AG20443 (cell line): ENCODE results near the gene SCUBE1.

ENCODE experiments used
- DNase-seq: peaks from one replicate; pipeline ENCODE4 v3.0.0; 2012; ENCODE audit warnings: low spot score, mixed read lengths

The SCUBE1 gene

DNA sequence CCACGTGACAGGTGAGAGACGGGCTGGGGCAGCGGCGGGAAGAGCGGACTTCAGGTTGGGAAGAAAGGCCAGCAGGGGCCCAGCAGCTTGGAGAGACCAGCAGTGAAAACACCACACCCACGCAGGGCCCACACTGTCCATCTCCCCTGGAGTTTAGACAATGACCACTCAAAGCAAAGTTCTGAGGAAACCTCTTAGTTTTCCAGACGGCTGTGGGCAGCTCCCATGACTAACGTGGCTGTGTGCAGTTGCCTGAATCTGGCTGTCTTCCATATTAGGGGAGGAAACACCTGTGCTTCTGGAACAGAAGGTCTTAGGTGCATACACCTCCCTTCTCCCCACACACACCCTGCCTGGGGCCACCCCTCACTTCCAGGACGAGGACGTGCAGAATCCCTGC, 85.6 kb downstream of the SCUBE1 start:
- no peak for DNase-seq

- DNase-seq: no peak
Observed at GRCh38 chr22:43256976-43257545, 86.1 kb downstream of the SCUBE1 start.

- DNase-seq: no peak
Observed at GRCh38 chr22:43256569-43256968, 86.6 kb downstream of the SCUBE1 start.

DNA sequence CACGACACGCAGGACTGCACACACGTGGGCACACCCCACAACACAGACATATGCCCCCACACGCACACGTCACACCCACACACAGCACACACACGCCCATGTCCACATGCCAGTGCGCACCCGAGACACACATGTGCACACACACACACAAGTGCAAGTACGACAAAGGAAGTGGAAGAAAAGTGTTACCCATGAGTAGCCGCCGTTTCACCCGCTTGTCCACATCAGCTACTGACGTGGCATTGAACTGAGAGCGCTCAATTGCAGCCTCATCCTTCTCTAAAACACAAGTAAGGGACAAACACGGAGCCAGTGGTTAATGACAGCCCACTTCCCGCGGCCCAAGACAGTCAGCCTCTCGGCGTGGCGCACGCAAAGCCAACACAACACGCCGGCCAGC, 87.9 kb downstream of the SCUBE1 start:
- DNase-seq: no peak

DNA sequence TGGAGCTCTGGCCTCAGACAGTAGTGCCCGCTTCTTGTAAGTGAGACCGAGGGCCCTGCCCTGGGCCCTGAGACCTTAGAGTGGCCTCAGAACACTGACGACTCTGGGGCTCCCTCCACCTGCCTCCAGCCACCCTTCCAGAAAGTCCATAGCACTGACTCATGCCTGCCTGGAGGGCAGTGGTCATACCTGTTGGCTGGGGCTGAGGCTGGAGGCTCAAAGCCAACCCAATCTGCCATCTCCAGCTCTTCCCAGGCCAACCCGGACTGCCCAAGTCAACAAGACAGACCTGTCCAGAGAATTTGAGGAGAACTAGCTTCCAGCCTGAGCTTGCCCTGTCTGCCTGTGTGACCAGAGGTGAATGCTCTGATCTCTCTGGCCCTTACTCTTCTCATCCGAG, 89.3 kb downstream of the SCUBE1 start:
- no peak for DNase-seq

DNA sequence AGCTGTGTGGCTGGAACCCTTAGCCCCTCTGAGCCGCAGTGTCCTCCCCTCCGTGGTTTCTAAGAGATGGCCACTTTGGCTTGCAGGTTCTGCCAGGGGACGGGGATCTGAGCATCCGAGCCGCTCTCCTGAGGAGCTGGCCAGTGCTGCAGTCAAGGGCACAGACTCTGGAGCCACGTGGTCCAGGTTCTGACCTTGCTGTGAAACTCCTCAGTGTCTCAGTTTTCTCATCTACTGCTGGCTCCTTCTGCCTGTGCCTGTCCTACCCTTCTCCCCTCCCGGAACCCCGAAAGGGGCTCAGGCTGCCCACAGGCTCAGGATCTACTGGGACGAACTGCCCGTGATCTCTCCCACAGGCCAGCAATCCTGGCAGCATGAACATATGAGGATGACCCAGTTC, 90.9 kb downstream of the SCUBE1 start:
- no peak for DNase-seq

DNA sequence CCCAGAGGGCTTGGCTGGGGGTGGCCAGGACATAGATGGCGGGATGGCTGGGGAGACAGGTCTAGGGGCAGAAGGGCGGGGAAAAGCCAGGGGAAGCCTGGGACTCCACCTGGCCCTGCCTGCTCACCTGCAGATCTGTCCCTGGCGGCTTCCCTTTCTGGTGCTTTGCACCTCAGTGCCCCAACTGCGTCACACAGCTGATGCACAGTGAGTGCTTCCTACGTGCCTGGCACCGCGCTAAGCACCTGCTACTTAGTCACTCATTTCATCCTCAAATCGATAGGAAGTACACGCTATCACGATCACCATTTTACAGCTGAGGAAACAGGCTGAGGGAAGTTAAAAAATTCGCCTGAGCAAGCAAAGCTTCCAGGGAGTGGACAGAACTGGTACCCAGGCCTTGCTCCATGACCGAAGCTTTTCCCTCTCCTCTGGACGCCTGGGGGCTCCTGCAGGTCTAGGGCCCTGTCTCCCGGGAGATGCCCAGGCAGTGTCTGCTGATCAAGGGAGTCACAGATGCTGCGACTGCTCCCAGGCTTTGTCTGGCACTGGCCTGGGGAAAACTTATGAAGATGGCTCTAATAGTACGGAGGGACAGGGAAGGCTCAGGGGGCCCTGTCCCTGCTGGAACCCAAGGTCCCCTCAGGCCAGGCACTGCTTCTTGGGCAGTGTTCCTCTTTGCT, 93.2 kb downstream of the SCUBE1 start:
- DNase-seq: no peak

GRCh38 chr22:43247546-43248260, 95.5 kb downstream of the SCUBE1 start:
- DNase-seq: no peak

DNA sequence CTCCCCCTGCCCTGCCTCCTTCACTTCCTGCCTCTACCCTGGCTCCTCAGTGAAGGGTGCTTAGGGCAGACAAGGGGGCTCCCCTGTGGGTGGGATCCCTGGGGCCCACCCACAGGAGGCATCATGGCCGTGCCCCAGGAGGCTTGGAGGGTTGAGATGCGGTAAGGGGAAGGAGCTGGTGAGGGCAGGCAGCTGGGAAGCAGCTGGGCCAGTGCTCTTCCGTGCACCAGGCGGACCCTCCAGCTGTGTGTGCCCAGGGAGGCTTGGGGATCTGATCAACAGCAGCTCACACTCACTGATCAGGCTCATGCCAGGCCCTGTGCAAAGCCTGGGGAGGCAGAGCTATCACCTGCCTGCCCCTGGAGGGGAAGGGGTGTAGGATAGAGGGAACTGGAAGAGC, 97.0 kb downstream of the SCUBE1 start:
- no peak for DNase-seq

GRCh38 chr22:43245717-43246116, 97.5 kb downstream of the SCUBE1 start:
- DNase-seq: no peak

DNA sequence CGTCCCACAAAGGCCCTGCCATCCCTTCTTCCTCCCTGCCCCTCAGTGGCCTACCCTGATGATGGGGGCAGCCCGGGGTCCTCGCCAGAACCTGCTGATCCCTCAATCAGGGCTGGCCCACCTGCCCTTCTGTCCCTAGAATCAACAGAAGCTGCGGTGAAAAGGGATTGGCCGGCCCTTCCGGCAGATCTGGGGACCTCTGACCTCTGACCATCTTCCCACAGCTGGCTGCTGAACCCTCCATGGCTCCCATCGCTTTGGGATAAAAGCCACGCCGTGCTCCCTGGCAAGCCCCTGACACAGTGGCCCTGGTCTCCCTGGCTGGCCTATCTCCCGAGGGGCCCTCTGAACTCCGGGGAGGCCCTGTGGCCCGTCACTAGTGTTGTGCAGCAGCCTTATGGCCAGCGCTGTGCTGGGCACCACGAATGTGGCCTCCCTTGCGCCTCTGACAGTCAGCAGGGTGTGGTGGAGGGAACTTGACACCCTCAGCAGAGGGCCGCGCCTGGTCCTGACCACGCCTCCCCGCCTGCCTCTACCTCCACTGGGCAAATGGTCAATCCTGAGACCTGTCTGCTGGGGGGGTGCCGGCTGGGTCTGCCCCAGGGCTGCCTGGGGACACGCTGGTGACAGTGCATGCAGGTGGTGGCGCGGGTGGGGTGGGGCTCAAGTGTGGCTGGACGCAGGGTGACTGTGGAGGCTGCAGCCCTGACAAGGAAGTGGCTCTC, 98.2 kb downstream of the SCUBE1 start:
- DNase-seq: no peak

DNA sequence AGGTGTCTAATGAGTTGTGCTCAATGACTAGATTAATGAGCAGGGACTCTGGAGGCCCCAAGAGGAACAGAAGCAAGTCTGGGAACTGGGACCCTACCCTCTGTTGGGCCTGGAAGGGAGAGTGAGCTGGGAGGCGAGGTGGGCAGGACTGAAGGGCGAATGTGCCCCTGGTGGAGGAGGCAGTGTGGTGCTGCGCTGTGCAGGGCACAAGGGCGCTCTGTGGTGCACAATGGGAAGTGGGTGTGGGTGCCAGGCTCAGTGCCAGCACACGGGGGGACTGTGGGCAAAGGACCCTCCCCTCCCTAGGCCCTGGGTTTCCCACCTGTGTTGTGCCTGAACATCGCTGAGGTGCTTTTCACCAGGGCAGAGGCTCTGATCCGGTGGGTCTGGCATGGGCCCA, 98.8 kb downstream of the SCUBE1 start:
- no peak for DNase-seq

DNA sequence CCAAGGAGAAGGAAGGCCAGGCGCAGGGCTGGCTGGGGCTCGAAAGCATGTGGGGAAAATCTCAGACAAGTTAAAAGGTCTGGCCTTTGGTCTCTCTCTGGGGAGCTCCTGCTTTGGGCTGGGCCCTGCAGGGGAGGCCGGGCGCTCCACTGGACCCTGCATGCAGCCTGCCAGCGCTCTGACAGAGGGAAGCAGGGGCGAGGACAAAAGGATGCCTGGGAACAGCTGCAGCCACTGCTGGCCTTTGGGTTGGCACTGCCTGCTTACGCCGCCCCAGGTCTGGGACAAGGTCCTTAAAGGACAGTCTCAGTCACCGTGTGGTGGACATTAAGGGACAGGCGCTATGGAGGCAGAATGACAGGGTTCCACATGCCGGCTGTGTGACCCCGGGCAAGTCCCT, 99.8 kb downstream of the SCUBE1 start:
- no peak for DNase-seq

DNA sequence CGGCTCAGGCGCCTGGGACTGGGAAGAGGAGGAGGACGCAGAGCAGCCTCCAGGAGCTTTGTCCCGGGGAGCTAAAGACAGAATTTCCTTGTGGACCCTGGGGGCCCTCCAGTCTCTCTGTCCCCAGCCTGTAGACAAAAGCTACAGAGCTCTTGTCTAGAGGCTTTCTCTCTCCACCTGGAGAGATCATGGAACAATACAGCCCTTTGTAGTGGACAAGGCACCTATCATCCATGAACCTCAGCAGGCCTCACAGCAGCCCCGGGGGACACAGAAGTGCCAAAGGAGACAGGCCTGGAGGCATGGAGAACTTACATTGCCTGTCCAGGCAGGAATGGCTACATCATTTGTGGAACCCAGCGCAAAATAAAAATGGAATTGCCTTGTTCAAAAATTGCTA, 100.5 kb downstream of the SCUBE1 start:
- DNase-seq: no peak

DNA sequence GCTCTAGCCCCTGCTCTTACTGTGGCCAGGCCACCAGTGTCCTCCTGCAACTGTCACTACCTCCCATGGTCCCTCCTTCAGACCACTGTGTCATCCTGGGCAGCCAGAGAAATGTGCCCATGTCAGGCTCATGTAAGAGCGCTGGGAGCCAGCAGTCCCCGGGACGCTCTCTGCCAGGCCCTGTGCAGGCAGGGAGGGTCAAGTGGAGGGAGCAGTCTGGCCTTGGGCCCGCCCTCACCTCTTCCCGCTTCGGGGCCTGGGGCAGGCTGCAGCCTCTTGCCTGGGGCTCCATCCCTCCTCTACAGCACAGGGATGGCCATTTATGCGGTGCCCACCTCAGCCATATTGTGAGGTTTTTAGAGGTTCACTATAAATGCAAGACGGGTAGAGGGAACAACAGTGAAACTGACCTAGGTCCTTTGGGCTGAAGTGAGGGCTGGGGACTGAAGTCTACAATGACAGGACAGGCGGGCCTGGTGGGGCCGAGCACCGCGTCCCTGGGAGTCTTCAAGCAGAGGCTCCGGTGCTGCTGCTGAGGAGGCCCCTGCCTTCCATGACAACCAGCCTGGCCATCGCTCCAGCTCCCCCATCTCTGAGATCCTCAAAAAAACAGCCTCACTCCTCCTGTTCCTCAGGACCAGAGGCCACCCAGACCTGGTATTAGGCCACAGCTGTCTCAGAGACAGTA, 101.3 kb downstream of the SCUBE1 start:
- DNase-seq: no peak

- DNase-seq: no peak
Observed at GRCh38 chr22:43241138-43241597, 102.0 kb downstream of the SCUBE1 start.

GRCh38 chr22:43240614-43241013, 102.6 kb downstream of the SCUBE1 start:
- no peak for DNase-seq

GRCh38 chr22:43239956-43240355, 103.2 kb downstream of the SCUBE1 start:
- DNase-seq: no peak

GRCh38 chr22:43239193-43239780, 103.9 kb downstream of the SCUBE1 start:
- DNase-seq: no peak

GRCh38 chr22:43238526-43239006, 104.6 kb downstream of the SCUBE1 start:
- DNase-seq: no peak

- no peak for DNase-seq
Observed at GRCh38 chr22:43237280-43237679, 105.9 kb downstream of the SCUBE1 start.
